ENCODE measurements around the gene ZNF780A. TPM values are rescaled to one million over a fixed set of nuclear protein-coding genes. Genes with fewer than 3 reads are reported as not detected.

The ZNF780A gene
- total RNA-seq (2014; rRNA removed; shearing (Covaris generic)) (15.0 and 23.6 TPM in 2 replicates), polyA plus RNA-seq (2016; fragmentation: Nextera tagmentation; extraction: Ambion mirVana) (11.8 and 12.3 TPM in 2 replicates)
- long read RNA-seq, partial matches to known transcripts = 0 of 1 reads
- long read RNA-seq, other reads (novel, unspliced or antisense) = 0 of 1 reads

- peak within 1 kb of the TSS; percentile 82 for H3K27ac ChIP-seq (ENCODE audit: low read depth)
- H3K4me3 ChIP-seq = peak within 1 kb of the TSS; percentile 92
- TF ChIP-seq ZNF114 (CRISPR knock-in tag; IDR thresholded peaks at IDR 0.05) = no peak
- TF ChIP-seq NANOG (IDR thresholded peaks at IDR 0.05; ENCODE audit: borderline replicate concordance) = no peak
- TF ChIP-seq, protein P1, sequence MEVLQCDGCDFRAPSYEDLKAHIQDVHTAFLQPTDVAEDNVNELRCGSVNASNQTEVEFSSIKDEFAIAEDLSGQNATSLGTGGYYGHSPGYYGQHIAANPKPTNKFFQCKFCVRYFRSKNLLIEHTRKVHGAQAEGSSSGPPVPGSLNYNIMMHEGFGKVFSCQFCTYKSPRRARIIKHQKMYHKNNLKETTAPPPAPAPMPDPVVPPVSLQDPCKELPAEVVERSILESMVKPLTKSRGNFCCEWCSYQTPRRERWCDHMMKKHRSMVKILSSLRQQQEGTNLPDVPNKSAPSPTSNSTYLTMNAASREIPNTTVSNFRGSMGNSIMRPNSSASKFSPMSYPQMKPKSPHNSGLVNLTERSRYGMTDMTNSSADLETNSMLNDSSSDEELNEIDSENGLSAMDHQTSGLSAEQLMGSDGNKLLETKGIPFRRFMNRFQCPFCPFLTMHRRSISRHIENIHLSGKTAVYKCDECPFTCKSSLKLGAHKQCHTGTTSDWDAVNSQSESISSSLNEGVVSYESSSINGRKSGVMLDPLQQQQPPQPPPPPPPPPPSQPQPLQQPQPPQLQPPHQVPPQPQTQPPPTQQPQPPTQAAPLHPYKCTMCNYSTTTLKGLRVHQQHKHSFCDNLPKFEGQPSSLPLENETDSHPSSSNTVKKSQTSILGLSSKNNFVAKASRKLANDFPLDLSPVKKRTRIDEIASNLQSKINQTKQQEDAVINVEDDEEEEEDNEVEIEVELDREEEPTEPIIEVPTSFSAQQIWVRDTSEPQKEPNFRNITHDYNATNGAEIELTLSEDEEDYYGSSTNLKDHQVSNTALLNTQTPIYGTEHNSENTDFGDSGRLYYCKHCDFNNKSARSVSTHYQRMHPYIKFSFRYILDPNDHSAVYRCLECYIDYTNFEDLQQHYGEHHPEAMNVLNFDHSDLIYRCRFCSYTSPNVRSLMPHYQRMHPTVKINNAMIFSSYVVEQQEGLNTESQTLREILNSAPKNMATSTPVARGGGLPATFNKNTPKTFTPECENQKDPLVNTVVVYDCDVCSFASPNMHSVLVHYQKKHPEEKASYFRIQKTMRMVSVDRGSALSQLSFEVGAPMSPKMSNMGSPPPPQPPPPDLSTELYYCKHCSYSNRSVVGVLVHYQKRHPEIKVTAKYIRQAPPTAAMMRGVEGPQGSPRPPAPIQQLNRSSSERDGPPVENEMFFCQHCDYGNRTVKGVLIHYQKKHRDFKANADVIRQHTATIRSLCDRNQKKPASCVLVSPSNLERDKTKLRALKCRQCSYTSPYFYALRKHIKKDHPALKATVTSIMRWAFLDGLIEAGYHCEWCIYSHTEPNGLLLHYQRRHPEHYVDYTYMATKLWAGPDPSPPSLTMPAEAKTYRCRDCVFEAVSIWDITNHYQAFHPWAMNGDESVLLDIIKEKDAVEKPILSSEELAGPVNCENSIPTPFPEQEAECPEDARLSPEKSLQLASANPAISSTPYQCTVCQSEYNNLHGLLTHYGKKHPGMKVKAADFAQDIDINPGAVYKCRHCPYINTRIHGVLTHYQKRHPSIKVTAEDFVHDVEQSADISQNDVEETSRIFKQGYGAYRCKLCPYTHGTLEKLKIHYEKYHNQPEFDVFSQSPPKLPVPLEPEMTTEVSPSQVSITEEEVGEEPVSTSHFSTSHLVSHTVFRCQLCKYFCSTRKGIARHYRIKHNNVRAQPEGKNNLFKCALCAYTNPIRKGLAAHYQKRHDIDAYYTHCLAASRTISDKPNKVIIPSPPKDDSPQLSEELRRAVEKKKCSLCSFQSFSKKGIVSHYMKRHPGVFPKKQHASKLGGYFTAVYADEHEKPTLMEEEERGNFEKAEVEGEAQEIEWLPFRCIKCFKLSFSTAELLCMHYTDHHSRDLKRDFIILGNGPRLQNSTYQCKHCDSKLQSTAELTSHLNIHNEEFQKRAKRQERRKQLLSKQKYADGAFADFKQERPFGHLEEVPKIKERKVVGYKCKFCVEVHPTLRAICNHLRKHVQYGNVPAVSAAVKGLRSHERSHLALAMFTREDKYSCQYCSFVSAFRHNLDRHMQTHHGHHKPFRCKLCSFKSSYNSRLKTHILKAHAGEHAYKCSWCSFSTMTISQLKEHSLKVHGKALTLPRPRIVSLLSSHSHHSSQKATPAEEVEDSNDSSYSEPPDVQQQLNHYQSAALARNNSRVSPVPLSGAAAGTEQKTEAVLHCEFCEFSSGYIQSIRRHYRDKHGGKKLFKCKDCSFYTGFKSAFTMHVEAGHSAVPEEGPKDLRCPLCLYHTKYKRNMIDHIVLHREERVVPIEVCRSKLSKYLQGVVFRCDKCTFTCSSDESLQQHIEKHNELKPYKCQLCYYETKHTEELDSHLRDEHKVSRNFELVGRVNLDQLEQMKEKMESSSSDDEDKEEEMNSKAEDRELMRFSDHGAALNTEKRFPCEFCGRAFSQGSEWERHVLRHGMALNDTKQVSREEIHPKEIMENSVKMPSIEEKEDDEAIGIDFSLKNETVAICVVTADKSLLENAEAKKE (CRISPR knock-in tag; IDR thresholded peaks at IDR 0.05) = no peak
- TF ChIP-seq CREB1 (CRISPR knock-in tag; IDR thresholded peaks at IDR 0.05; ENCODE audit: low read depth) = peak; percentile 61; the same call in 1 of the 2 replicates
- peak; percentile 78 for TF ChIP-seq POLR2AphosphoS5 (IDR thresholded peaks at IDR 0.05; ENCODE audit: low read depth)
- TF ChIP-seq ETS1 (IDR thresholded peaks at IDR 0.05) = peak; percentile 62; the same call in 1 of the 2 replicates
- H3K27ac Mint-ChIP-seq = peak within 1 kb of the TSS; percentile 99
- peaks cover 6% of the 10 kb centered on the region for H3K27me3 Mint-ChIP-seq (ENCODE audit: insufficient read depth, low read depth, poor library complexity)
- H3K36me3 ChIP-seq (ENCODE audit: insufficient read depth) = no peaks in the 10 kb centered on the region
- H3K27me3 ChIP-seq (ENCODE audit: insufficient read depth) = no peaks in the 10 kb centered on the region
- peak; percentile 95 for ATAC-seq
- no peaks in the 10 kb centered on the region for H3K9me3 Mint-ChIP-seq
- no peaks in the 10 kb centered on the region for H3F3A ChIP-seq (replicated peaks; ENCODE audit: low read depth)
- H3K79me2 ChIP-seq (replicated peaks; ENCODE audit: insufficient read depth) = peaks cover 40% of the 10 kb centered on the region
- peak within 1 kb of the TSS; percentile 96 for H2AFZ ChIP-seq
- DNase-seq (ENCODE audit: low spot score) = peak; percentile 91
- H4K20me1 ChIP-seq (replicated peaks; ENCODE audit: insufficient read depth) = no peaks in the 10 kb centered on the region
- H3K4me1 Mint-ChIP-seq = peaks cover 8% of the 10 kb centered on the region; the same call in 2 of the 3 replicates
- no peaks in the 10 kb centered on the region for H3K9me2 ChIP-seq (ENCODE audit: insufficient read depth)
- peaks cover 7% of the 10 kb centered on the region for H3K4me1 ChIP-seq (ENCODE audit: insufficient read depth)
- H3K36me3 Mint-ChIP-seq (ENCODE audit: low read depth) = peaks cover 5% of the 10 kb centered on the region; the same call in 2 of the 3 replicates
- H3K4me3 Mint-ChIP-seq = peak within 1 kb of the TSS; percentile 100
- H3K4me2 ChIP-seq = peak within 1 kb of the TSS; percentile 78
Measured at GRCh38 chr19:40090241-40091204, at the start of gene ZNF780A. Gene ZNF780A (minus strand): TSS chr19:40090943. CDS start chr19:40084753, 6,190 bp downstream.
